Left ventricle myocardium inferior (tissue), 1 donor: Measurements from ENCODE around the gene MCRIP1. TPM values are rescaled to one million over a fixed set of nuclear protein-coding genes. Genes with fewer than 3 reads are reported as not detected.

Experiments used
- DNase-seq: peaks from one replicate; pipeline ENCODE4 v3.0.0-alpha.2; 2020
- H3K27ac ChIP-seq: fragments of 200-600 bp; replicated peaks from 2 replicates; pipeline ENCODE4 v1.8.0; 2021
- H3K27me3 ChIP-seq: fragments of 200-600 bp; 2 replicates; pipeline ENCODE4 v1.8.0; 2021; ENCODE audit warnings: low read depth
- H3K36me3 ChIP-seq: fragments of 200-600 bp; 2 replicates; pipeline ENCODE4 v1.8.0; 2021
- H3K4me1 ChIP-seq: fragments of 200-600 bp; 2 replicates; pipeline ENCODE4 v1.8.0; 2021
- H3K4me3 ChIP-seq: fragments of 200-600 bp; 2 replicates; pipeline ENCODE4 v1.8.0; 2021; ENCODE audit warnings: mild to moderate bottlenecking, moderate library complexity
- H3K9me3 ChIP-seq: fragments of 200-600 bp; replicated peaks from 2 replicates; pipeline ENCODE4 v1.8.0; 2021
- CTCF ChIP-seq: fragments of 200-600 bp; IDR thresholded peaks from 2 replicates; pipeline ENCODE4 v1.8.0; 2021; ENCODE audit warnings: antibody characterized with exemption, mild to moderate bottlenecking, borderline replicate concordance
- intact Hi-C: fragments of 100-400 bp; cut with micrococcal nuclease; formaldehyde crosslinking; loops from one replicate; pipeline ENCODE4 v1.11.0; 2022
- total RNA-seq: library from RNA; stranded (reverse); fragmentation: NEBNext Ultra II Directional; extraction: Animal tissue kit (Norgen Biotek cat#: 25700); gene quantifications from one replicate; pipeline ENCODE4 v1.2.1, GENCODE V29; 2021
- donor health status: DM: no; HTN: yes; CAD: no; lungs with severe emphysema.

The MCRIP1 gene
- total RNA-seq, 1 donor from 2014 or later: 110 TPM

DNA sequence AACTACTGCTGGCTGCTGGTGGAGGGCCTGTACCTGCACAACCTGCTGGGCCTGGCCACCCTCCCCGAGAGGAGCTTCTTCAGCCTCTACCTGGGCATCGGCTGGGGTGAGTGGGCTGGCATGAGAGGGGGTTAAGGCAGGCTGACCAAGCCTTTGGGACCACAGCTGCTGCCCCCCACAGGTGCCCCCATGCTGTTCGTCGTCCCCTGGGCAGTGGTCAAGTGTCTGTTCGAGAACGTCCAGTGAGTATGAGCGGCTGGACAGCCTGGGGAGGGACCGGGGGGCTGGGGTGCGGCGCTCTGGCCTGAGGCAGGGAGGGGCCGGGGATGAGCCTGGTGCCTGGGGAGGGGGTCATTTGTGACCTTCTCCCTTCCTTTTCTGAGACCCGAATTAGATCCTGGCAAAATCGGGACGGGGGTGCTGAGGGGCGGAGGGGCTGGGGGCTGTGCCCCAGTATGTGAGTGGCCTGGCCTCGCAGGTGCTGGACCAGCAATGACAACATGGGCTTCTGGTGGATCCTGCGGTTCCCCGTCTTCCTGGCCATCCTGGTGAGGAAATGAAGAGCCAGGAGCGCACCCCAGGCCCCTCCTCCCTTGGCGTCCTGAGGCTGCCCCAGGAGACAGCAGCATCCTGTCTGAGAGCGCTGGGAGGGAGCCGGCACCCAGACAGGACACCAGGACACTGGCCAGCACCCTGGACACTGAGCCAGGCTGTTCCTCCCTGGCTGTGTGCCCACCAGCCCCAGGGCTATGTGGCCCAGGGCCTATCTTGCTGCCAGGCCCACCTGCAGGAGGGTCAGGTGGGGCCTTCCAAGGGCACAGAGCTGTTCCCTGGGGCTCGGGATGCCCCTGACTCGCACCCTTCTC lies 21.2 kb downstream of the MCRIP1 start:
- Histone ChIP-seq H3K27ac (no peak overlapping the region), H3K9me3 (no peaks in the 10 kb centered on the region), H3K4me1 (no peaks in the 10 kb centered on the region), H3K36me3 (no peaks in the 10 kb centered on the region), H3K4me3 (no peak overlapping the region), H3K27me3 (peaks cover 75% of the 10 kb centered on the region)
- DNase-seq: no peak
- TF ChIP-seq CTCF: no peak
- intact Hi-C loops: no loop called here

DNA sequence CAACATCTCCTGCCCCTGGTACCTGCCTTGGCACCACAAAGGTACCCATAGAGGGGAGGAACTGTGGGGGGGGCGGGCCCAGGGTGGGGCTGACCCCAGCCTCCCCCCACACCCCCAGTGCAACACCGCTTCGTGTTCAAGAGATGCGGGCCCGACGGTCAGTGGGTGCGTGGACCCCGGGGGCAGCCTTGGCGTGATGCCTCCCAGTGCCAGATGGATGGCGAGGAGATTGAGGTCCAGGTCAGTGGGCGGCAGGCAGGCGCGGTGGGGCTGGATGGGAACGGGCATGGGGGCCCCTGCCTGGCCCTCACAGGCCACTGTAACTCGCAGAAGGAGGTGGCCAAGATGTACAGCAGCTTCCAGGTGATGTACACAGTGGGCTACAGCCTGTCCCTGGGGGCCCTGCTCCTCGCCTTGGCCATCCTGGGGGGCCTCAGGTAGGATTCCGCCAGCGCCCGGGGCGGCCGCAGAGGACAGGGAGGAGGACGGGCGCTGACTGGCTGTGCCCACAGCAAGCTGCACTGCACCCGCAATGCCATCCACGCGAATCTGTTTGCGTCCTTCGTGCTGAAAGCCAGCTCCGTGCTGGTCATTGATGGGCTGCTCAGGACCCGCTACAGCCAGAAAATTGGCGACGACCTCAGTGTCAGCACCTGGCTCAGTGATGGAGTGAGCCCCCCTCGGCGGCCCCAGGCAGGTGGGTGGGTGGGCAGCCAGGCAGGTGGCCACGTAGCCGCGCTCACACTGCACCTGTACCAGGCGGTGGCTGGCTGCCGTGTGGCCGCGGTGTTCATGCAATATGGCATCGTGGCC lies 22.0 kb downstream of the MCRIP1 start:
- intact Hi-C loops: no loop called here
- H3K4me3 ChIP-seq: no peak overlapping the region
- no peaks in the 10 kb centered on the region for H3K36me3 ChIP-seq
- no peaks in the 10 kb centered on the region for H3K9me3 ChIP-seq
- H3K27ac ChIP-seq: no peak overlapping the region
- DNase-seq: no peak
- no peaks in the 10 kb centered on the region for H3K4me1 ChIP-seq
- no peak for TF ChIP-seq CTCF
- H3K27me3 ChIP-seq: peaks cover 83% of the 10 kb centered on the region

DNA sequence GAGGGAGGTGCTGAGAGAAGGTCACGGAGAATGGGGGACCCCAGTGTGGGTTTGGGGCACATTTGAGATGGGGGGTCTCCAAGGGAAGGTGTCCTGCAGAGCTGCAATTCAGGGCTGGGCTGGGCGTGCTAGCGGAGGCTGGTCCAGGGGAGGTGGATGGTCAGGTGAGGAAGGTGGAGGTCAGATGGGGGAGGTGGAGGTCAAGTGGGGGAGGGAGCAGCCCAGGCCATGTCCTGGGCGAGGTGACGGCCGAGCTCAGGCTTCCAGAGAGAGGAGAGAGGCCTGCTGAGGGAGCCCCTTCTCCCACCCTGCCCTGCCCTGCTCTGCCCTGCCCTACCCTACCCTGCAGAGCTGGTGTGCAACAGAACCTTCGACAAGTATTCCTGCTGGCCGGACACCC lies 22.6 kb downstream of the MCRIP1 start:
- TF ChIP-seq CTCF: no peak
- H3K36me3 ChIP-seq: no peaks in the 10 kb centered on the region
- no peak overlapping the region for H3K4me3 ChIP-seq
- H3K27ac ChIP-seq: no peak overlapping the region
- intact Hi-C loops: no loop called here
- no peaks in the 10 kb centered on the region for H3K9me3 ChIP-seq
- H3K4me1 ChIP-seq: no peaks in the 10 kb centered on the region
- DNase-seq: no peak
- H3K27me3 ChIP-seq: peaks cover 88% of the 10 kb centered on the region

GRCh38 chr17:81809556-81809998 lies 23.5 kb downstream of the MCRIP1 start:
- Histone ChIP-seq H3K36me3 (no peaks in the 10 kb centered on the region), H3K27ac (no peak overlapping the region), H3K4me1 (peaks cover 6% of the 10 kb centered on the region), H3K27me3 (peaks cover 89% of the 10 kb centered on the region), H3K4me3 (no peak overlapping the region), H3K9me3 (no peaks in the 10 kb centered on the region)
- TF ChIP-seq CTCF: no peak
- no peak for DNase-seq
- intact Hi-C loops: no loop called here

DNA sequence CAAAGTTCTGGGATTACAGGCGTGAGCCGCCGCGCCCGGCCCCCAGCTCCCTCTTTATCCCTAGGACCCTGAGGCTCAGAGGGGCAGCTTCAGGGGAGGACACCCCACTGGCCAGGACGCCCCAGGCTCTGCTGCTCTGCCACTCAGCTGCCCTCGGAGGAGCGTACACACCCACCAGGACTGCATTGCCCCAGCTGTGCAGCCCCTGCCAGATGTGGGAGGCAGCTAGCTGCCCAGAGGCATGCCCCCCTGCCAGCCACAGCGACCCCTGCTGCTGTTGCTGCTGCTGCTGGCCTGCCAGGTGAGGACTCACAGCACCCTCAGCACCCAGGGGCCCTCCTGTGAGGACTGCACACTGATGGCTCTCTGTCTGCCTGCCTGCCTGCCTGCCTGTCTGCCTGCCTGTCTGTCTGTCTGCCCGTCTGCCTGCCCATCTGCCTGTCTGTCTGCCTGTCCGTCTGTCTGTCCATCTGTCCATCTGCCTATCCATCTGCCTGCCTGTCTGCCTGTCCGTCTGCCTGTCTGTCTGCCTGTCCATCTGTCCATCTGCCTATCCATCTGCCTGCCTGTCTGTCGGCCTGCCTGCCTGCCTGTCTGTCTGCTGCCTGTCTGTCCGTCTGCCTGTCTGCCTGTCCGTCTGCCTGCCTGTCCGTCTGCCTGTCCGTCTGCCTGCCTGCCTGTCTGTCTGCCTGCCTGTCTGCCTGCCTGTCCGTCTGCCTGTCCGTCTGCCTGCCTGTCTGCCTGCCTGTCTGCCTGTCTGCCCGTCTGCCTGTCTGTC lies 24.1 kb downstream of the MCRIP1 start:
- Histone ChIP-seq H3K9me3 (no peaks in the 10 kb centered on the region), H3K27ac (no peak overlapping the region), H3K4me3 (no peak overlapping the region), H3K27me3 (peaks cover 95% of the 10 kb centered on the region), H3K36me3 (no peaks in the 10 kb centered on the region), H3K4me1 (peaks cover 12% of the 10 kb centered on the region)
- intact Hi-C loops: no loop called here
- TF ChIP-seq CTCF: no peak
- no peak for DNase-seq
